ENCODE results near the gene SBNO2. TPM values are rescaled to one million over a fixed set of nuclear protein-coding genes. Genes with fewer than 3 reads are reported as not detected.

The SBNO2 gene
- total RNA-seq, 1 experiment from 2014 or later, result 46.3 TPM

DNA sequence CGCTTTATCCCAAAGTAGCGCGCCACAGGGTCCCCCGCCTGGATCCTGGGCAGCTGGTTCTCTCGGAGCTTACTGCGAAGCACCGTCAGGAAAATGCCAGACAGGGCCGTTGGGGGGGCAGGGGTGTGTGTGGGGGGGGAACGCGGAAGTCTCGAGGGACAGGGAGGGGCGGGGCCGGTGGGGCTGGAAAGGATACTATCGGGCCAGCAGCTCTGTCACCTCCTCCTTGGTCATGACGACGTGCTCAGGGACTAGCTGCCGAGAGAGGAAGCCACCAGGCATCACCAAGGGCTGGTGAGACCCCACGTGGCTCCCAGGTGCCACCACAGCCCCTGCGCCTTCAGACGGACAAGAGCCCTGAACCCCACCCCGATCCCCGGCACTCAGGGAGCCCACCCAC, 84.2 kb downstream of the SBNO2 start:
- no peak overlapping the region for H3K23ac ChIP-seq (ENCODE audit: insufficient read length, low read depth, low read length)
- no peak overlapping the region for H3K14ac ChIP-seq (ENCODE audit: insufficient read depth, low read length)
- H3K56ac ChIP-seq (ENCODE audit: insufficient read length, low read depth, low read length), result no peak overlapping the region
- H3K9ac ChIP-seq (ENCODE audit: extremely low read depth, insufficient read length, low read length), result no peak overlapping the region
- no peak overlapping the region for H3K18ac ChIP-seq (ENCODE audit: insufficient read length, low read depth, low read length)
- H2AK5ac ChIP-seq (ENCODE audit: insufficient read length, low read length), result no peak overlapping the region
- H3K9me3 ChIP-seq (ENCODE audit: control insufficient read depth, low read depth, low read length), result no peaks in the 10 kb centered on the region
- H4K5ac ChIP-seq (ENCODE audit: insufficient read length, low read depth, low read length), result no peak overlapping the region
- Mint-ChIP-seq H3K4me3 (no peak overlapping the region), H3K27me3 (ENCODE audit: low read depth) (no peaks in the 10 kb centered on the region), H3K4me1 (peaks cover 0 to 12% of the 10 kb centered on the region in 2 experiments; a peak in 3 of 4 replicates), H3K9me3 (no peaks in the 10 kb centered on the region), H3K36me3 (ENCODE audit: insufficient read depth in 1 of 3, low read depth in 3 of 3) (peaks cover 13 to 53% (median 41%) of the 10 kb centered on the region in 3 experiments; a peak in 6 of 7 replicates), H3K27ac (no peak overlapping the region)
- no peak overlapping the region for H3K27ac ChIP-seq (ENCODE audit: insufficient read length, low read depth, low read length)
- no peak overlapping the region for H2BK12ac ChIP-seq (ENCODE audit: insufficient read length, low read depth, low read length)
- H4K8ac ChIP-seq (replicated peaks; ENCODE audit: insufficient read length, low read depth, low read length), result no peak overlapping the region
- H2BK15ac ChIP-seq (ENCODE audit: low read depth, low read length), result no peak overlapping the region
- H3K27me3 ChIP-seq (ENCODE audit: insufficient read depth, low read length), result no peaks in the 10 kb centered on the region
- TF ChIP-seq, protein P1, sequence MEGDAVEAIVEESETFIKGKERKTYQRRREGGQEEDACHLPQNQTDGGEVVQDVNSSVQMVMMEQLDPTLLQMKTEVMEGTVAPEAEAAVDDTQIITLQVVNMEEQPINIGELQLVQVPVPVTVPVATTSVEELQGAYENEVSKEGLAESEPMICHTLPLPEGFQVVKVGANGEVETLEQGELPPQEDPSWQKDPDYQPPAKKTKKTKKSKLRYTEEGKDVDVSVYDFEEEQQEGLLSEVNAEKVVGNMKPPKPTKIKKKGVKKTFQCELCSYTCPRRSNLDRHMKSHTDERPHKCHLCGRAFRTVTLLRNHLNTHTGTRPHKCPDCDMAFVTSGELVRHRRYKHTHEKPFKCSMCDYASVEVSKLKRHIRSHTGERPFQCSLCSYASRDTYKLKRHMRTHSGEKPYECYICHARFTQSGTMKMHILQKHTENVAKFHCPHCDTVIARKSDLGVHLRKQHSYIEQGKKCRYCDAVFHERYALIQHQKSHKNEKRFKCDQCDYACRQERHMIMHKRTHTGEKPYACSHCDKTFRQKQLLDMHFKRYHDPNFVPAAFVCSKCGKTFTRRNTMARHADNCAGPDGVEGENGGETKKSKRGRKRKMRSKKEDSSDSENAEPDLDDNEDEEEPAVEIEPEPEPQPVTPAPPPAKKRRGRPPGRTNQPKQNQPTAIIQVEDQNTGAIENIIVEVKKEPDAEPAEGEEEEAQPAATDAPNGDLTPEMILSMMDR (conservative IDR thresholded peaks at IDR 0.05), result no peak
- peaks cover 11% of the 10 kb centered on the region for H3K79me1 ChIP-seq (ENCODE audit: insufficient read depth, low read depth, low read length, poor library complexity, severe bottlenecking)
- H3K23me2 ChIP-seq (ENCODE audit: insufficient read length, low read depth, low read length, poor library complexity, severe bottlenecking), result peaks cover 7% of the 10 kb centered on the region
- no CpG with 5 or more reads among the region's 22 CpGs for WGBS (ENCODE audit: extremely low coverage, insufficient read length, low lambda C conversion rate)
- DNase-seq, result no peak
- H4K20me1 ChIP-seq (ENCODE audit: control insufficient read depth, insufficient read depth, insufficient read length), result no peaks in the 10 kb centered on the region
- H3K79me2 ChIP-seq (ENCODE audit: insufficient read depth, low read length), result peaks cover 12% of the 10 kb centered on the region; the same call in 1 of the 2 replicates
- H2AFZ ChIP-seq (ENCODE audit: low read length), result no peak overlapping the region
- no peak overlapping the region for H3K4me2 ChIP-seq (ENCODE audit: insufficient read depth, insufficient read length, low read length)
- H2BK120ac ChIP-seq (ENCODE audit: low read depth, low read length, poor library complexity, severe bottlenecking), result no peak overlapping the region
- H2BK5ac ChIP-seq (ENCODE audit: insufficient read length, low read length), result no peak overlapping the region
- H3T11ph ChIP-seq (ENCODE audit: low read length), result no peak overlapping the region
- no peak overlapping the region for H2BK20ac ChIP-seq (ENCODE audit: low read depth, low read length, poor library complexity, severe bottlenecking)
- no peaks in the 10 kb centered on the region; the same call in 1 of the 2 replicates for H3K4me1 ChIP-seq (ENCODE audit: insufficient read depth, low read length)
- no peak overlapping the region for H4K91ac ChIP-seq (ENCODE audit: insufficient read length, low read depth, low read length)
- H3K4ac ChIP-seq (ENCODE audit: low read depth, low read length), result no peak overlapping the region
